ENCODE measurements around the gene CLEC9A. TPM values are rescaled to one million over a fixed set of nuclear protein-coding genes. Genes with fewer than 3 reads are reported as not detected.

Gene CLEC9A
- total and polyA plus RNA-seq, 9 of the 15 experiments (the other 6 are each of a cell fraction or from before 2014, with no cell fraction given): not detected

DNA sequence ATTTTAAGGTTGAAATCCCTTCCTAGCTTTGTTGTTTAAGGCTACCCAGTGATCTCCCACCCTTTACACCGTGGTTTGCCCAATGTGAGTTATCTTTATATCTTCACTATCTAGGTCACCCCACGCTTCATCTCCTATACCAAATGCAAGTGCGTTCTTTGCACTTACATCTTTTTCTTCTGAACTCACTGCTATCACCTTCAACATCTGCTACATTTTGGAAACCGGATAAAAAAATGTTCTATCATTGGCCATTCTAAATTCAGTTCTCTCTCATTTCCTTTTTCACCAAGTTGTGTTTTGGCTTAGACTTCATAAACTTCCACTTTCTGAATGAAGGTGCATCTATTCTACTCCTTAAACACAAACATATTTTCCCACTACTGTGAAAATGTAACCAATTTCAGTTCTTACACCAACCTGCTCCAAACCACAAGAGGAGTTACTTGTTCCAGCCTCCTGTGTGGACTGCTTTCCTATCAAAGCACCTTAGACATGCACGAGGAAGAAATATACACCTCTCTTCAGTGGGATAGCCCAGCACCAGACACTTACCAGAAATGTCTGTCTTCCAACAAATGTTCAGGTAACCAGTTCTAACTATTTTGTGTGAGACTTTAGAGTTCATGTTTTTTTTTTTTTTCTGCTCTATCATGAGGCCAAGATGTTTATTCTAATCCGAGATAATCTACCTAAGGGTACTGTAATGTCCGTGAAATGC is 21.9 kb downstream of the CLEC9A start:
- in situ Hi-C loops (cut with MboI) (no loop called here), intact Hi-C loops (cut with micrococcal nuclease) (no loop called here)
- DNase-seq (ENCODE audit: extremely low read depth in 1 of 4, low spot score in 3 of 4): no peak
- no peaks in the 10 kb centered on the region for H3K9me3 ChIP-seq (replicated peaks; ENCODE audit: control insufficient read depth, insufficient read depth, low read depth, low read length)
- no peak overlapping the region for H2AFZ ChIP-seq (ENCODE audit: low read depth, low read length)
- no peaks in the 10 kb centered on the region for H3K9me1 ChIP-seq (ENCODE audit: control insufficient read depth, insufficient read depth, low read length)
- no peak for ATAC-seq
- no TSS peak for BruUV-seq (replicated peaks)
- no peak for FAIRE-seq
- H4K20me1 ChIP-seq (replicated peaks; ENCODE audit: control insufficient read depth, insufficient read depth, low read length): no peaks in the 10 kb centered on the region
- POLR2A ChIA-PET: interaction anchor here (0.7 kb wide), 1 partner anchor 28 kb away, joined by 4 read pairs; no protein-coding TSS in a partner anchor
- CTCF ChIA-PET (ENCODE audit: low intra/inter-chr PET ratio): no interaction called here
- H3K4me1 ChIP-seq (replicated peaks in 1 of 2; ENCODE audit: control insufficient read depth in 2 of 2, insufficient read depth in 2 of 2, low read length in 2 of 2): no peaks in the 10 kb centered on the region
- H3K36me3 ChIP-seq (ENCODE audit: control insufficient read depth, insufficient read depth, low read length): no peaks in the 10 kb centered on the region
- no peak overlapping the region for H3K9ac ChIP-seq (ENCODE audit: insufficient read depth in 1 of 2, low read depth in 2 of 2, low read length in 2 of 2)
- WGBS (ENCODE audit: insufficient coverage, low coverage, missing lambda C conversion rate): 0% methylated on average over 7 of the region's 7 CpGs
- H3K27ac ChIP-seq (ENCODE audit: extremely low read depth, low read depth, low read length): no peak overlapping the region
- no peak overlapping the region for H3K4me3 ChIP-seq
- no peak overlapping the region for H3K4me2 ChIP-seq (ENCODE audit: insufficient read depth, low read length)
- H3K79me2 ChIP-seq (ENCODE audit: control insufficient read depth, insufficient read depth, low read length): no peaks in the 10 kb centered on the region
- no peaks in the 10 kb centered on the region for H3K27me3 ChIP-seq (ENCODE audit: control insufficient read depth in 2 of 2, insufficient read depth in 2 of 2, low read length in 2 of 2)
- TF ChIP-seq RAD21 (CRISPR knock-in tag; conservative IDR thresholded peaks at IDR 0.05 in 1 of 2, IDR thresholded peaks at IDR 0.05 in 1 of 2) (no peak), COPS2 (conservative IDR thresholded peaks at IDR 0.05) (no peak), CBFB (CRISPR knock-in tag; IDR thresholded peaks at IDR 0.05) (no peak), NFRKB (IDR thresholded peaks at IDR 0.05; ENCODE audit: low read depth) (no peak), SNRNP70 (optimal IDR thresholded peaks at IDR 0.05; ENCODE audit: low read depth, low read length) (no peak), BACH1 (tag; IDR thresholded peaks at IDR 0.05) (no peak), MYC (IDR thresholded peaks at IDR 0.05; ENCODE audit: low read depth, low read length) (no peak), MYC (CRISPR knock-in tag; IDR thresholded peaks at IDR 0.05; ENCODE audit: borderline replicate concordance, low read depth) (no peak), HMGN3 (IDR thresholded peaks at IDR 0.05; ENCODE audit: borderline replicate concordance, extremely low read depth, insufficient read length, low read depth, low read length) (no peak), POLR2AphosphoS2 (IDR thresholded peaks at IDR 0.05; ENCODE audit: low read length) (no peak), SMARCC2 (IDR thresholded peaks at IDR 0.05; ENCODE audit: low read depth) (no peak), NR3C1 (CRISPR knock-in tag; IDR thresholded peaks at IDR 0.05) (no peak), ETV1 (tag; conservative IDR thresholded peaks at IDR 0.05; ENCODE audit: low read depth) (no peak), CTBP1 (IDR thresholded peaks at IDR 0.05; ENCODE audit: borderline replicate concordance) (no peak)
- TF ChIP-seq, protein P1, sequence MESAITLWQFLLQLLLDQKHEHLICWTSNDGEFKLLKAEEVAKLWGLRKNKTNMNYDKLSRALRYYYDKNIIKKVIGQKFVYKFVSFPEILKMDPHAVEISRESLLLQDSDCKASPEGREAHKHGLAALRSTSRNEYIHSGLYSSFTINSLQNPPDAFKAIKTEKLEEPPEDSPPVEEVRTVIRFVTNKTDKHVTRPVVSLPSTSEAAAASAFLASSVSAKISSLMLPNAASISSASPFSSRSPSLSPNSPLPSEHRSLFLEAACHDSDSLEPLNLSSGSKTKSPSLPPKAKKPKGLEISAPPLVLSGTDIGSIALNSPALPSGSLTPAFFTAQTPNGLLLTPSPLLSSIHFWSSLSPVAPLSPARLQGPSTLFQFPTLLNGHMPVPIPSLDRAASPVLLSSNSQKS (CRISPR knock-in tag; IDR thresholded peaks at IDR 0.05): no peak
- TF ChIP-seq, protein P2, sequence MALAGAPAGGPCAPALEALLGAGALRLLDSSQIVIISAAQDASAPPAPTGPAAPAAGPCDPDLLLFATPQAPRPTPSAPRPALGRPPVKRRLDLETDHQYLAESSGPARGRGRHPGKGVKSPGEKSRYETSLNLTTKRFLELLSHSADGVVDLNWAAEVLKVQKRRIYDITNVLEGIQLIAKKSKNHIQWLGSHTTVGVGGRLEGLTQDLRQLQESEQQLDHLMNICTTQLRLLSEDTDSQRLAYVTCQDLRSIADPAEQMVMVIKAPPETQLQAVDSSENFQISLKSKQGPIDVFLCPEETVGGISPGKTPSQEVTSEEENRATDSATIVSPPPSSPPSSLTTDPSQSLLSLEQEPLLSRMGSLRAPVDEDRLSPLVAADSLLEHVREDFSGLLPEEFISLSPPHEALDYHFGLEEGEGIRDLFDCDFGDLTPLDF (CRISPR knock-in tag; IDR thresholded peaks at IDR 0.05): no peak
- TF ChIP-seq, protein P3, sequence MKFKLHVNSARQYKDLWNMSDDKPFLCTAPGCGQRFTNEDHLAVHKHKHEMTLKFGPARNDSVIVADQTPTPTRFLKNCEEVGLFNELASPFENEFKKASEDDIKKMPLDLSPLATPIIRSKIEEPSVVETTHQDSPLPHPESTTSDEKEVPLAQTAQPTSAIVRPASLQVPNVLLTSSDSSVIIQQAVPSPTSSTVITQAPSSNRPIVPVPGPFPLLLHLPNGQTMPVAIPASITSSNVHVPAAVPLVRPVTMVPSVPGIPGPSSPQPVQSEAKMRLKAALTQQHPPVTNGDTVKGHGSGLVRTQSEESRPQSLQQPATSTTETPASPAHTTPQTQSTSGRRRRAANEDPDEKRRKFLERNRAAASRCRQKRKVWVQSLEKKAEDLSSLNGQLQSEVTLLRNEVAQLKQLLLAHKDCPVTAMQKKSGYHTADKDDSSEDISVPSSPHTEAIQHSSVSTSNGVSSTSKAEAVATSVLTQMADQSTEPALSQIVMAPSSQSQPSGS (CRISPR knock-in tag; IDR thresholded peaks at IDR 0.05): no peak
- TF ChIP-seq, protein P4, sequence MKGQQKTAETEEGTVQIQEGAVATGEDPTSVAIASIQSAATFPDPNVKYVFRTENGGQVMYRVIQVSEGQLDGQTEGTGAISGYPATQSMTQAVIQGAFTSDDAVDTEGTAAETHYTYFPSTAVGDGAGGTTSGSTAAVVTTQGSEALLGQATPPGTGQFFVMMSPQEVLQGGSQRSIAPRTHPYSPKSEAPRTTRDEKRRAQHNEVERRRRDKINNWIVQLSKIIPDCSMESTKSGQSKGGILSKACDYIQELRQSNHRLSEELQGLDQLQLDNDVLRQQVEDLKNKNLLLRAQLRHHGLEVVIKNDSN (CRISPR knock-in tag; IDR thresholded peaks at IDR 0.05): no peak
